NCI-H748 (cell line): Measurements from ENCODE around the gene LAMA2.

Experiments used
- DNase-seq: peaks from one replicate; lab custom pipeline; 2025; ENCODE audit not compliant: unreplicated experiment; lab: John Stamatoyannopoulos, UW

The LAMA2 gene

DNA sequence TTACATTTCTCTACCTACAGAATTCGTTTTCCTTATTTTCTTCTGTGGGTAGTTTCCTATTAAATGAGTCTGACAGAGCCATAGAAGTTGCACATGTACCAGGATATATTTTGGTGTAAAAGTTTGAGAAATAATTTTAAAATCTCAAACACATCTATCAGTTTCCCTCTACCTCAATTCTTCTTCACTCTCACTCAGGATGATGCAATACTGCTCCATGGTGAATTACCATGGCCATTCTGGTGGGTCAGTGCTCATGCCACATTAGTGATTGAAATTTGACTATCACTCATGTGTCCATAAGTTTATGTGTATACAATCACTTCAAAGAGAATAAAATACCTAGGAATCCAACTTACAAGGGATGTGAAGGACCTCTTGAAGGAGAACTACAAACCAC lies 675.3 kb downstream of the LAMA2 start:
- no peak for DNase-seq

DNA sequence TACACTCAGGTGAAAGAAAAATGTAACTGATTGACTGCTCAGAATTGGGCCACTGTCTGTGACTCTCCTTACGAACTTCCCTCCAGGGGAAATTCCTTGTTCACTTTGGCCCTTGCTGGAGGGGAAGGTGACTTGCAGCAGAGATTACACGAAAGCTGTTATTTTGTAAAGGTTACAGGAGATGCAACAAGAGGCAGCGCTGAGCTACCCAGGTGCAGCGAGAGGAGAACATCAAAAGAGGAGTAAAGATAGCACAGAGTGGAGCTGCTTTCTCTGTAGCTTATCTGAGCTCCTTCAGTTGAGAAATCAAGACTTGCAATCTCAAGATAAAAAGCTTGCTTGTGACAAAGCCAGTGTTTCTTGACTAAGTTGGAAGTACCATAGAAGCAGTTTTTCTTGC lies 682.4 kb downstream of the LAMA2 start:
- DNase-seq: no peak

DNA sequence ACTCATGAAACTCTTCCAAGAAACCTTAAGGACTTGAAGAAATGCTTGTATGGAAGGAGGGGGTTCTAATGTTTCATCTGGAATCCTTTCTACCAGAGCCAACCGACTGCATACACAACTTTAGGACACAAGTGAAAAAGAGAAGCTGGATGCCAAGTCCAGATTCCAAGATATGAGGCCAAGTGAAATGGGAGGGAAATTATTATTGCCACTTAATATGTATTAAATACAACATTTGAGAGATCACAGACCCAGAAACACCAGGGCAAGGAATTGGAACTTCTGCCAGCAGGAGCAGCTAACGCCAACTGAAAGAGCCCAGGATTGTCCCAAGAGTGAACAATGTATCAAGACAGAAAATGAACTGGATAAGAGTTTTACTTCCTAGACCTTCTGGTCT lies 682.9 kb downstream of the LAMA2 start:
- DNase-seq: no peak
